Suppressor macrophage treated with lipopolysaccharide for 4 hours (primary cell): ENCODE data around the gene MAST4.
"Not testable (repeated sequence)": the region's sequence is repeated elsewhere in the genome, so short reads cannot be mapped to it uniquely, and the experiment has no call there.

Experiments
- DNase-seq: peaks from one replicate; pipeline ENCODE4 v3.0.0-alpha.2; 2020

The MAST4 gene

DNA sequence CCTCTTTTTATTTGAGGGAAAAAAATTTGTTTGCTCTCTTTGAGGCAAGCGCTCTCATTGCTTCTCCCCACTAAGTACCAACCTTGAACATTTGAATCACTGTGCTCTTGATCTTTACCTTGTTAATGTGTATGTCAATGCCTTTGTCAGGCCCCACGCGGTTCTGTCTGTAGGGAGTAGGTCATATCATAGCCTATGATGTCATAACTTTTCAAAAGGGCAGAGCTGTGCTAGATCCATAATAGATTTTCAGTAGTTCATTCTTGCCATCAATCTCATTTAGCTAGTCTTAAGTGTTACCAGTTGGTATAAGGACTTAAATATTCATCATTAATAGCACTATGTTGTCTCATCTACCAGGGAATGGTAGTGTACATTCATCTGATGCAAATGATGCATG is 56.6 kb downstream of the MAST4 start:
- DNase-seq, result no peak

DNA sequence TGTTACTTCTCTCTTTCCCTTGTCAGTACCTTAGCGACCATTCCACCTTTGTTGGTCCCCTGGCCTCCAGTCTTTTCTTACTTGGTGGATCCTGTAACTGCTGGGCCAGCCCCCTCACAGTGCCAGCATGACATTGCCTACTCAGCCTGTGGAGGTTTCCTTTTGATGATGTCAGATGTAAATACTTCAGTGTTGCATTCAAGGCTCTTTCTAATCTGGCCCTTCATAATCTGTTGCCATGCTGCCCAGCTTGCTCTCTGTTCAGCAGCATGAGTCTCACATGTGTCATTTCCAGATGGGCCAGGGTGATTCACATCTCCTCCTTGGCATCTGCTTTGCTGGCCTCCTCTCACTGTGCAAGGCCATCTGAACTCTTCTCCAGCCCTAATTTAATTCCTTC is 57.1 kb downstream of the MAST4 start:
- peak; percentile 36 for DNase-seq

DNA sequence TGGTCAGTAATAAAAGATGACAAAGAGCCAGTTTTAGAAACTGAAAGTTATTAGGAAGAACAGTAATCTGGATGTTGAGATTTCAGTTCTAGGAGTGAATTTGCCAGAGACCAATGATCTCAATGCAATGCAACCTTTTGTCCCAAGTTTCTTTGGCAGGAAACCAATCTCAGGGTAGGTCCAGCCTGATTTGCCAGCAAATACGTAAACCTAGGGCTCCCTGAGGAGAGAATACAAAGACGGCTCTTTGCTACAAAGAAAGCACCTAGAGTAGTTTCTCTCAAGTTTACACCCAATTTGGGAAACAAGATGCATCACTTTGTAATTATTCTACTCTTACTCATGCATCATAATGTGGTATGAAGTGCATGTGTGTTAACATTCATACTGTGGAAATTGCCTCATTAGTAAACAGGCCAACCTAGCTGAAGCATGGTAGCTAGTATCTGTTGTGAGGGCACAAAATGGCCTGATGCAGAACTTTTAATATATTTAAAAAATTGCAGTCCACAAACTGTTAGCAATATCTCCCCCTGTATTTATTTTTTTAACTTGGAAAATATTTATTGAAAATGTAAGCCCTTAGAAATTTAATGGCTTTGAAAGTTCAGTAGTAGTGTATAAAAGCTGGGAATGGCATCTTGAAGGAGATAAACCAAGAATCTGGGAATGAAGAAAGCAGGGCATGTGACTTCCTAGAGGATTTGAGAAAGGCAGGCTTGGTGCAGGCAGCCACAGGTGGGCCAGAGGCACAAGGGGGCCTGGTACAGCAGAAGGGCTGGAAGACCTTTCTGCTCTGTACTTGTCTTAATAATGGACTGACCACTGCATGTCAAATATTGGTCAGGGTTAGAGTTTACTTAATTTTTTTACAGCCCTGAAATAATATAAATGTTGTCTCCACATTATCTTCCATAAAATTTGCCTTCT is 59.5 kb downstream of the MAST4 start:
- no peak for DNase-seq

- no peak for DNase-seq
These were observed 62.3 kb downstream of the MAST4 start for GRCh38 chr5:66658516-66658915.

DNA sequence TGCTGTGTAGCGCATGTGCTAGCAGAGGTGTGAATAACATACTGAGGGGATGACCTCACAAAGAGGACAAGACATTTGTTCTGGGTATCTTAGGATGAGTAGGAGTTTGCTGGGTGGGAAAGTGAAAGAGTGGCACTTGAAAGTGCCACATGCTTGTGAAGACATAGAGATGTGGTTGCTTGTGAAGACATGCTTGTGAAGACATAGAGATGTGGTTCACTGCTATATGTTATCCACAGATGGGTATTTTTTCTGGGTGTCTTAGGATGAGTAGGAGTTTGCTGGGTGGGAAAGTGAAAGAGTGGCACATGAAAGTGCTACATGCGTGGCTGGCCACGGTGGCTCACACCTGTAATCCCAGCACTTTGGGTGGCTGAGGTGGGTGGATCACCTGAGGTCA is 63.6 kb downstream of the MAST4 start:
- no peak for DNase-seq

- no peak for DNase-seq
These were observed 64.2 kb downstream of the MAST4 start for GRCh38 chr5:66660396-66660795.

DNA sequence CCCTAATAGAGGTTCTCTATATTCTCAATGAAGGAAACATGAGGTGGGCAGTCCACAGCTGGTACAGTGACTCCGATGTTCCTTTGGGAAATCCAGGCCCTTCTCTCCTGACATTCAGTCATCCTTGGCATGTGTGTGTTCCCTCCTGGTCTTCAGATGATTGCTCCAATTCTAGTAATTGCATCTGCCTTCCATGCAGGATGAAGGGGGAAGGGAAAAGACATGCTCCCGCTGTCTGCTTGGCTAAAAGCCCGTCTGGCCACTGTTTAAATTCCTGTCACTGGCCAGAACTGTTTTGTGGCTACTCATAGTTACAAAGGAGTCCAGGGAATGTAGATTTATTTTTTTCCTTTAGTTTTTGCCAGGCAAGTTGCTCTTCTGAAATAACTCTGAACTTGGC is 65.0 kb downstream of the MAST4 start:
- DNase-seq, result no peak

GRCh38 chr5:66666778-66667177 is 70.6 kb downstream of the MAST4 start:
- no peak for DNase-seq

DNA sequence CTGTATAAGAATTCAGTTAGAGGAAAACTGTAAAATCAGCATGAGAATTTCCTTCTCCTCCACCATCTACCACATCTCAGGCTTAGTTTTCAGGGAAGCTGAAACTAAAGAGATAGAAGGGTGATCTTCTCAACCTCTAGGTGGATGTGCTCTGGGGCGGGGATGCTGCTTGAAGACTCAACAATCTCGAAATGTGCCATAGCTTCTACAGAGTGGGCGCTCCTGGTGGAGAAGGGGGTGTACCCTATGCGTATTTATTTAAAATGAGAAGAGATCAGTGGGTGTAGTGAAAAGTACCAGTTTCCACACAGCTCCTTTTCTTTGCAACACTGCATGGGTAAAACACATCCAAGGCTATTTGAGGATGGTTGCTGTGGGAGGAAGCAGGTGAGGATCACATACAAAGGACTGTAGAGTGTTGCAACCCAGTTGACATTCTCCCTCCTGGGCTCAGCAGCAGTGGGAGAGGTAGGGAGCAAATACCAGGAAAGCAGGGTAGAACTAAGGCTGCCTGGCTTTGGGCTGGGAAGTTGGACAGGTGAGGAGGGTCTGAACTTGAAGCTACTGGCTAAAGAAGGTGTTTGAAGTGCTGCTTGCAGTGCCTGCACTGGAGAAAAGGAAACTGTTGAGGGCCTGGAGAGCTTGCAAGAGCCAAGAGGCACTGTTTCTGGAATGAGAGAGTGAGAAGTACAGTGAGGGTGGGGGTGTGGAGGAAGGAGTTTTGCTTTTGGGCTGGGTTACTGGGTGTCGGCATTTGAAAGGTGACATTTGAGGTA is 73.1 kb downstream of the MAST4 start:
- no peak for DNase-seq

GRCh38 chr5:66669862-66670195 is 73.6 kb downstream of the MAST4 start:
- no peak for DNase-seq

DNA sequence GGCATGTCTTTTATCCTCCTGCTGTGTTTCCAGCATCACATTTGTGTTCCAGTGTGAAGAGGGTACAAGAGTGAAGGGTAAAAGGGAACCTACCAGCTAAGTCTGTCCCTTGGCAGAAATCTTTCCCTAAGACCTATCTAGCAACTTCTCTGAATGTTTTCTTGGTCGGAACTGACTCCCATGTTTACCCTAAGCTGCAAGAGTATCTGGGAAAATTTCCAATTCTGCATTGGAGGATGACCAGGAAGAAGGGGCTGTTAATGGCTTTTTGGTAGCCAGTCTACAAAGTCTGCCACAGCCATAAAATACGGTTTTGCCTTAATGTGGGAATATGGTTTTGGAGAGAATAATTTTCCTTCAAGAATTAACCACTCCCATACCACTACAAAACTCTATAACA is 75.1 kb downstream of the MAST4 start:
- no peak for DNase-seq

GRCh38 chr5:66674802-66675201 is 78.6 kb downstream of the MAST4 start:
- DNase-seq, result no peak

DNA sequence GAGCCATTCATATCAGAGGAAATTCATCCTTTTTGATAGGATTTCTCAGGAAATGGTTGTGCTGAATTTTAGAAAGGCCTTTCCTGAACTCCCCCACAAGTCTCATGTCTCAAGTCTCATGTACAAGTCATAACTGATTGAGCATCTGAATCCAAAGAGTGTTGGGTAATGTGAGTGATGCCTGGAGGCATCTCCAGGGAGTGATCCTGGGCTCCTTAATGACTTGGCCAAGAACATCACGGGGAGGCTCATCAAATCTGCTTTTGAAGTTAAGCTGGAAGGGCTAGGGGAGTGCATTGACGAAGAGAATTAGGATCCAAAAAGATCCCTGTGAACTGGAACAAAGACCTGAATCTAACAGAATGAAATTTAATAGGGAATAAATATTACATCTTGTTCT is 79.2 kb downstream of the MAST4 start:
- DNase-seq, result no peak

DNA sequence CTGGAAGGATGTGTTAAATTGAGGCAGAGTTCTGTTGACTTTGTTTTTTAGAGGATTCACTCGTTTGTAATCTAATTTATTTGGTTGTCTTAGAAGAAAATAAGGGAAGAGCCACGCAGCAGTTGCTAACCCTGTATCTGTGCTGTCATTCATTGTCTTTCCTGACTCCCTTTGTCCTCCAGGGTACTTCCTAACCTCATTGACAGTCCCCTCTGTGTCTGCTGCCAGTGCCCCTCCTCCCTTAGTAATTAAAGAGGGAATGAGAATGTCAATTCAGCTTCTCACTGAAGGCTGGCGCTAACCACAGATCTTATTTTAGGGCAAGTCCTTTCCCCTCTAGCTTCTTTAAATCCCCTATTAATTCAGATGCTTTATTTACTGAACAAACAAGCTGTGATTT is 84.0 kb downstream of the MAST4 start:
- DNase-seq, result no peak

GRCh38 chr5:66680804-66681203 is 84.6 kb downstream of the MAST4 start:
- no peak for DNase-seq

DNA sequence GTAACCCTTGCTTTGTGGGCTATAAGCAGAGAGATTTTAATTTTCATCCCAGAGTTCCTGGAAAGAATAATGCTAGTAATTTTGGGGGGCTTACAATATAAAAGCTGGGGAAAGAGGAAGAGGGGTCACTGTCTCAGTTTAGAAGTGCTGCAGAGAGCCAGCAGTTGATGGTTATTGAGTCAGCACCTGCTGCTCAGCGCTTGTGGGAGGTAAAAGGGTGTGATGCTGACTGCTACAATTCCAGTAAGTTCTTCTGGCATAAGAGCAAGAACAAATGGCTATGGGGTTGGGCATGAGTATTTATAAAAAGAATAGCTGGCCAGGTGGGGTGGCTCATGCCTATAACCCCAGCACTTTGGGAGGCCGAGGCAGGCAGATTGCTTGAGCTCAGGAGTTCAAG is 88.5 kb downstream of the MAST4 start:
- no peak for DNase-seq

GRCh38 chr5:66689522-66690220 is 93.5 kb downstream of the MAST4 start:
- DNase-seq, result peak; percentile 20

GRCh38 chr5:66694036-66694435 is 97.8 kb downstream of the MAST4 start:
- DNase-seq, result no peak

DNA sequence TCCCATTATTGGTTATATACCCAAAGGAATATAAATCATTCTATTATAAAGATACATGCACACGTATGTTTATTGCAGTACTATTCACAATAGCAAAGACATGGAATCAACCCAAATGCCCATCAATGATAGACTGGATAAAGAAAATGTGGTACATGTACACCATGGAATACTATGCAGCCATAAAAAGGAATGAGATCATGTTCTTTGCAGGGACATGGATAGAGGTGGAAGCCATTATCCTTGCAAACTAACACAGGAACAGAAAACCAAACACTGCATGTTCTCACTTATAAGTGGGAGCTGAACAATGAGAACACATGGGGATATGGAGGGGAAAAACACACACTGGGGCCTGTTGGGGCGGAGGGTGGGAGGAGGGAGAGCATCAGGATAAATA is 99.6 kb downstream of the MAST4 start:
- DNase-seq, result not testable (repeated sequence)

DNA sequence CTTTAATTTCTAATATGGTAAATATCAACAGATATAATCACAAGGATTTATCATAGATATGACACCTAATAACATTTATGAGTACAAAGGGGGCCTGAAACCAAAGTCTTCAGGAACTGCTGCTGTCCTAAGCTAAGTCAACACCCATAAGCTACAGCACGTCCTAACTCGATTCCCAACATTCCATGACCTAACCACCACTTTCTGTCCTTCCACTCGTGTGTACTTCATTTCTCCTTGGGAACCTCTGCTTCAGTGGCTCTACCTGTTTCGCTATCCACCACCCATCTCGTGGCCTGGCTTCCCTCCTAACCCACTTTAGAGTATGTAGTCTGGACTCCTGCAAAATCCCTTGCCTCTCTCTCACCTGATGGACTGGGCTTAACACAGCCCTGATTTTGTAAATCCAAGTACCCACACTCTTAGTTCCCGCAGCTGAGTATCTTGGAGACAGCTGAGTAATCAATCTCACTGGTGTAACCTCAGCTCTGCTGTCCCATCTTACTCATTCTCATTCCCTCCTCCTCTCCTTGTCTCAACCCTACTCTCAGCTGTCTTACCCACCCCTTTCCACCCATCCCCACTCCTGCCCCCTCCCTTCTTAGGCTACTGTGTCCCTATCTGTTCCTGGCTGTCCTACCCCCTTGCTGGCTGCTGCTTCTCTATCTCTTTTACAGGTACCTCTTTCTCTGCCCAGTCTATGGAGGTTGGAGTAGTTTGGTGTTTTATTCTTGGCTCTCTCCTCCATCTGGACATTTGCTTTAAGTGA is 101.8 kb downstream of the MAST4 start:
- no peak for DNase-seq

- no peak for DNase-seq
These were observed 105.1 kb downstream of the MAST4 start for GRCh38 chr5:66701244-66701643.

- DNase-seq, result no peak
These were observed 106.2 kb downstream of the MAST4 start for GRCh38 chr5:66702426-66702825.
